Activated CD4-positive, alpha-beta T cell treated with anti-CD3 and anti-CD28 coated beads, Interleukin-2, amount 50 U/mL, for 4 hours (primary cell): ENCODE results near the gene PIGH.
"Not testable (repeated sequence)": the region's sequence is repeated elsewhere in the genome, so short reads cannot be mapped to it uniquely, and the experiment has no call there.

Experiments used
- DNase-seq, 2 experiments: peaks; one replicate each; pipeline ENCODE4 v3.0.0-alpha.2; 2020

The PIGH gene, protein sequence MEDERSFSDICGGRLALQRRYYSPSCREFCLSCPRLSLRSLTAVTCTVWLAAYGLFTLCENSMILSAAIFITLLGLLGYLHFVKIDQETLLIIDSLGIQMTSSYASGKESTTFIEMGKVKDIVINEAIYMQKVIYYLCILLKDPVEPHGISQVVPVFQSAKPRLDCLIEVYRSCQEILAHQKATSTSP

DNA sequence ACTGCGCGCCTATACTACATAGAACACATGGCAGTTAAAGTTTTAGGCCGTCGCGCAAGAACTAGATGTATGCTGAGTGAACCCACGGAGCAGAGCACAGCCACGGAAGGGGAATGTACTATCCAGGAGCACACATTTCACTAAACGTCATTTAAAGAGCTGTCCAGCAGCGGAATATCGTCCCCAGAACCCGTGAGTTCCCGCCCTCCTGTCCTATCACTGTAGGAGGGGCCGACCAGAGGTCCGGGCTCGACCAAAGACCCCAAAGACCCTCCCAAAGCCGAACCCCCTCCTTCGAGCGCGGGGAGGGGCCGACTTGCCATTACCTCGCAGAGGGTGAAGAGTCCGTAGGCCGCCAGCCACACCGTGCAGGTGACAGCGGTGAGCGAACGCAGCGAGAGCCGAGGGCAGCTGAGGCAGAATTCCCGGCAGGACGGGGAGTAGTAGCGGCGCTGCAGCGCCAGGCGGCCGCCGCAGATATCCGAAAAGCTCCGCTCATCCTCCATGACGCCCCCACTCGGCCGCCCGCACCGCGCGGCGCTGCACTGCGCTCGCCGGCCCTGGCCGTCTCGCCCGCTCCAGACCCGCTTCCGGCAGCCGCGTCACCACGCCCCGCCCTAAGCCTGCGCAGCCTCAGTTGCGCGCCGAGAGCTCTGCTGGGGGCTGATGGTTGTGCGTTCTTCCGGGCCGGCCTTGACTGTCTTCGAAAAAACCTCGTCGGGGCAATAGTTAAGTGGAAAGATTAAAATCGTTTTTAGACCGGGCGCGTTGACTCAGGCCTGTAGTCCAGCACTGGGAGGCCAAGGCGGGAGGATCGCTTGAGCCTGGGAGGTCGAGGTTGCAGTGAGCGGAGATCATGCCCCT lies at the start of gene PIGH:
Gene PIGH, minus strand, starts transcription at position 571 of the 864 bp plus-strand sequence. Its CDS starts 65 bp downstream, at position 506.
- DNase-seq = peak; percentile 90 to 93

DNA sequence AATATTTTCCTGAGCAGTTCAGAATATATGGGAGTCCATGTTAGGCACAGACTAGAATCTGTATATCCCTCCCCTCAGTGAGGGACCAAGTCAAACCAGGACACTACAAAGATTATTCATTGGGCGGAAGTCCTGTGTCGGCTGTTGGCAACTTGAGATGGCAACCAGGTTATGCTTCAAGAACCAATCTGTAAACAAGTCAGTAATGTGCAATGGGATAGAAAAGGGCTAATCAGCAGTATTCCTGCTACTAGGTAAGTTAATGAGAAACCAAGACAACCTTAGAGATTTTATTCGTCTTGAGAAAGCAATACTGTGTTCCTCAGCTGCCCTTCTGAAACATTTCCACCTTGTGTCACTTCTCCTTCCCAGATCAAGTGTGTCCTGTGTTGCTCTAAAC lies 46.1 kb upstream of the PIGH start:
- DNase-seq = no peak

DNA sequence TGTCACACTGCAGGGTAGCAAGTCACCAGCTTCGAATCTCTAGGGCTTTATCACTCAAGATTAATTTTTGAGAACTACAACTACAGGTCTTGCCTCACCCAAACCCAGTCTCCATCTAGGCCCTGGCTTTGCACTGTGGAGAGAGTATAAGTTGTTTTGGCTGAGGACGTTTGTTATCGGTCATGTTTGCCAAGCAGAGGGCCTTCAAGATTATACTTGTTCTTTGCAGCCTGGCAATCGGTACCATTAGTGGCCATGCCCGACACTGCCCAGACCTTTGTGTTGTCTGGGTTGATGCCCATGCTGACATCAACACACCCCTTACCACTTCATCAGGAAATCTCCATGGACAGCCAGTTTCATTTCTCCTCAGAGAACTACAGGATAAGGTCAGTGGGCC lies 45.3 kb upstream of the PIGH start:
- no peak for DNase-seq

DNA sequence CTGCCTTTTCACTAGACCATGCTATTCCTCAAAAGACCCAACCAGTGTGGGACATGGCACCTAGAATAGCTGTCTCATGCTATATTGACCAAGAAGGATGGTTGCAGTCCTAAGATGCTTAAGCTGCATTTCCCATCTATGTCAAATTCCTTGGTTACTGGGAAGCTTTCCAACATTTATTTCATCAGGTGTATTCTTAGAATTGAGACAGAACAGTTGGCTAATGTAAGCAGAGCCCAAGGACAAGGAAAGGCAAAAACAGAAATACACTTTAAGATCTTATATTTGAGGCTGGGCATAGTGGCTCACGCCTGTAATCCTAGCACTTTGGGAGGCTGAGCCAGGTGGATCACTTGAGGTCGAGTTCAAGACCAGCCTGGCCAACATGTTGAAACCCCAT lies 44.4 kb upstream of the PIGH start:
- DNase-seq = no peak

DNA sequence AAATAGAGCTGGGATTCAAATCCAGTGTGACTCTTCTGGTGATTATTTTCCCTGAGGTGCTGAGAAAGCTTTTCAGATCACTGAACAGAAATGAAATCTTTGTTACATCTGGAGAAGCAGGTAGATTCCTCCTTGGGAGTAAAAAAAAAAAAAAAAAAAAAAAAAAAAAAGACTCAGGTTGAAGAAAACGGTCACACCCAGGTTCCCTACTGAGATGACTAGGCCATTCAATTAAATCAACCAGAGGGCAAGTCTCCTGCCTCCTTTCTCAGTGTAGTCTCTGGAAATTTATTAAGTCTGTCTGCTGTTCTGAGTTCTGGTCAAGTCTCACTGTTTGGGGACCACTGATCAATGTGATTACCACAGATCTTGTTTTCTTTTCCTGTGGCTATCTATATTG lies 43.6 kb upstream of the PIGH start:
- DNase-seq = no peak

DNA sequence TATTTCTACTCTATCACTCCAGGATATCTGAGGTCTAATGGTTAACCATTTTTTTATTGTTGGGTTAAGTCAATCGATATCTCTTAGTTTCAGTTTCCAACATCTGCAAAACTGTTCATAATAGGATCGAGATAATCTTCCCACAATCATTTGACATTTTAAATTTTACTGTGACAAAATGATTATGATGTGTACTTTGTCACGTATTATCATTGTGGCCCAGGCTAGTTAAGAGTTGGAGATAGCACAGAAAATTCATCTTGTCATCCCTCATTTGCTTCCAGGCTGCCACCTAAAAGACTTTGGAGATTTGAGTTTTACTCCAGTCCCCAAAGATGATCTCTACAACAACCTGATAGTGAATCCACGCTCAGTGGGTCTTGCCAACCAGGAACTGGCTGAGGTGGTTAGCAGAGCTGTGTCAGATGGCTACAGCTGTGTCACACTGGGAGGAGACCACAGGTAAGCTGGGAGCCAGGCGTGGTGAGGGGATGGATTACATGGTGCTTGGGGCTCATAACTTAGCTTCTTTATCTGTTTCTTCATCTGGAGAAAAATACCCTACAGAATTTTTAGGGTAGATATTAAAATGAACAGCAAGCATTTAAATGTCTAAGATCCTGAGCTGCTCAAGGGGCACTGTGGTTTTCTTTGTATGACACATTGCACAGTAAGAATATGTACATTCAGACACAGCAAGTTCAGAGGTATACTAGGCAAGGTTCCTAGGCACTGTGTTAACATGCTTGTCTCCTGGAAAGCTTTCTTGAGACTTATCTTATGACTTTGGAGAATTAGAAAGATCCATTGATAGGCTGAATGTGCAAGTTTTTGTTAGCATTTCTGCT lies 42.1 kb upstream of the PIGH start:
- DNase-seq = no peak

DNA sequence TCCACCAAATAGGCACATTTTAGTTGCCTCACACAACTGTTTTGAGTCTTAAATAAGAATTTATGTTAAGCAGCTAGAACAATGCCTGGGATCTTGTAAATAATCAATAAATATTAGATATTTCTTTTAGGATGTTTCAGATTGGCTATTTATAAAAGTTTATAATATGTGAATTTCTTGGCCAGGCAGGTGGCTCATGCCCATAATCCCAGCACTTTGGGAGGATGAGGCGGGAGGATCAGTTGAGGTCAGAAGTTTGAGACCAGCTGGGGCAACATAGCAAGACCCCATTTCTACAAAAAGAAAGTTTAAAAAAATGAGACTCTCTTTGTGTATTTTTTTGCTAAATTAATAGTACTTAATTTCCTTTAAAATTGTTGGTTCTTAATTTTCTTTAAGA lies 41.4 kb upstream of the PIGH start:
- DNase-seq = no peak

DNA sequence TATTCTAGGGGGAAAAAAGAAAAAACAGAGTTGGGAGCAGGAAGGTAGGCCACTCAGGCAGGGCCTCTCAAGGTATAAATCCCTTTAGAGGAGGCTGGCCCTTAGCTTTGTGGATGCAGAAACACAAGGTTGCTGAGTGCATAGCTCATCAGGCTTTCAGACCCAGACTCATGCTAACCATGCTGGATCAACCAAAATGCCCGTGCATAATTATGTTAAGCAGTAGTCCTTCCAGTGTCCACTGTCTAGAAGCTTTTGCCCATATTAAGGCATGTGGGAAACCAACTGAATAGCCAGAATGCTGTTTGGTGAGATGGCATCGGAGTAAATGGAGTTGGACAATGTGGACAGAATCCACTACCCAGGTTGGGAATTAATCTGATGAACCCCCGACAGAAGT lies 38.6 kb upstream of the PIGH start:
- DNase-seq = no peak

DNA sequence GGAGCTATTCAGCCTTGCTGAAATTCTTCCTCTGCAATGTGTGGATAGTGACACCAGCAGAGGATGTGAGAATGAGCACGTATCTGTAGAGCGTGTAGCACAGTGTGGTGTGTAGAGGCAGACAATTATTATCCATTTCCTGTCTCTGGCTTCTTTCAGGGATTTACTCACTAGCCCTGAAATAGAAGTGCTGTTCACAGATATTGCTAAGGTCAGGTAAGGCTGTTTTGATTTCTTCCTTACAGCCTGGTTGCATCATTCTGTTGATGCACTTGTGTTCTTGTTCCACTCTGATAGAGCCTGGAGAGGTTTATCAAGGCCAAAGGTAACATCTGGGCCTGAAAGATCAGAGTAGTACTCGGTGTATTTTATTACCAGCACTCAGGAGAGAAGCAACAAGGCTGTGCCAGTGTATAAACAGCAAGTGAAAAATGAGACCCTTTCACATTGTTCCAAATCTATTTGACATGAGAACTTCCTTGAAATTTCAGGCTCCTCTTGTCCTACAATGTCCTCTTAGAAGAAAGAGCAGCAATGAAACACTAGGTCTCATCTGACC lies 36.4 kb upstream of the PIGH start:
- DNase-seq = no peak

DNA sequence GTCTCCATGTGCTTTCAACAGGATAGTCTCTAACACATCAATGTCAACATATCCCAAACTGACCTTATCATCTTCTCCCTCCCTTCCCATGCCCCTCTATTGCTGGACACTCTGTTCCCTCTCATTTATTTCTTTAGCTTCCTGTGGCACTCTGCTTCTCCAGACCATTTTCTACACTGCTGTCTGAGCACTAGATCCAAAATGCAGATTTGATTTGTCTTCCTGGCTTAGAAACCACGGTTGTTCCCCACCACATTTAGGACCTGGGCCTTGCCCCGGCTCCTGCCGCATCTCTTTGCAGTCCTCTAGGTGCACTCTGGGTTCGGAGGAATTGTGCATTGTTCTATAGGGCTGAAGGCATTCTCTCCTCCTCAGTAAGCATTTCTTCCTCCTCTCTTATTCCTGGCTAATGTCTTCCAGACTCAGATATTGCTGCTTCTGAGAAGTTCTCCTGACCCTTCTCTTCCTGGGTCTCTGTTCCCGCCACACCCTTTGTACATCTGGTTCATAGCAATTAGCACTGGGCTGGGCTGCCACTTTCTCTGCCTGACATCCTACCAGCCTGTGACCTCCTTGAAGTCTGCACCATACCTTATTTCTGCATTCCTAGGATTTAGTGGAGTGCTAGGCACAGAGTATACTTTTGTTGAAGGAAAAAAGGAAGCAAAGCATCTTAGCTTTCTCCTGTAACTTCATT lies 33.5 kb upstream of the PIGH start:
- DNase-seq = no peak

DNA sequence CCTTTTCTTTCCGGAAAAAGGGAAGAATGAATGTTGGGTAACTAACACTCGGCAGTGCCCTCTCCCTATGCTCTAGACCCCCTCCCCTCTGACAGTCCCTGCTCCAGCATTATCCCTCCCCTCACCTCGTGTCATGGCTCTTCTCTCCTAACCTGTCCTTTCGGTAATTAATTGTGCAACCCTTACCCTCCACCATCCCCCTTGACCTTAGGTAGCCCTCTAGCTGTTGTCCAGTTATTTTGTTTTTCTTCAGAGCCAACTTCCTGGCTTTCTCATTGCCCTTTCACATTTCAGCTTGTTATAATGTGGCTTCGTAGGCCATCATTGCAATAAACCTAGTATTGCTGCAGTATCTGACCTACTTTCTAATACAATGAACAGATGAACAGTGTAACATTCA lies 30.9 kb upstream of the PIGH start:
- DNase-seq = no peak

DNA sequence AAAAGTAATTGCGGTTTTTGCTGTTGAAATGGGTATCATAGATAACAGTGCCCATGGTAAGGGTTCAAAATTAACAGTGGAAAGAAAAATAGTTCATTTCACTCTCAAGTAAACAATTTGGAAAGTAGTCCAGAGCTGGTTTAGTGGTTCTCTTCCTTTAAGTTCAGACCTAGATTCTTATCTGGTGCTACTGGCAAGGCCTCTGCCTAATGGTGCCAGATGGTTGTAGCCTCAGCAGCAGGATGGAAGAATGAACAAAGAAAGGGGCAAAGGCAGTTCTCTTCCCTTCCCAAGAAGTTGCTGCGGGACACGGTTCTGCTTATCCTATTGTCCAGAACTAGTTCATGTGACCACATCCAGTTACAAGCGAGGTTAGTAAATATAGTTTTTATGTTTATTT lies 30.1 kb upstream of the PIGH start:
- DNase-seq = no peak

DNA sequence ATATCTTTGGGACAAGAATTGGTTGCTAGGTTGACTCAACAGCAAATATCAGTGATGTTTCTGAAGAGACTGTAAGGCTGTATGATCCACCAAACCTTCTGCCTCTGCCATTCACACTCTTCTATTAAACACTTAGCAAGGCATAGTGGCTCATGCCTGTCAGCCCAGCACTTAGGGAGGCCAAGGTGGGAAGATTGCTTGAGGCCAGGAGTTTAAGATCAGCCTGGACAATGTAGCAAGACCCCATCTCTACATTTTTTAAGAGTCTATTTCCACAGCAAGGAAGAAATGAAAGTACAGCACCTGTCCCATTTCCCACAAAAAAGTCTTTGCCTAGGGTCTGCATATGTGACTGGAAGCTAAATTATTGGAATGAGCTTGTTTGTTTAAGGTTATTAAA lies 27.5 kb upstream of the PIGH start:
- no peak for DNase-seq

DNA sequence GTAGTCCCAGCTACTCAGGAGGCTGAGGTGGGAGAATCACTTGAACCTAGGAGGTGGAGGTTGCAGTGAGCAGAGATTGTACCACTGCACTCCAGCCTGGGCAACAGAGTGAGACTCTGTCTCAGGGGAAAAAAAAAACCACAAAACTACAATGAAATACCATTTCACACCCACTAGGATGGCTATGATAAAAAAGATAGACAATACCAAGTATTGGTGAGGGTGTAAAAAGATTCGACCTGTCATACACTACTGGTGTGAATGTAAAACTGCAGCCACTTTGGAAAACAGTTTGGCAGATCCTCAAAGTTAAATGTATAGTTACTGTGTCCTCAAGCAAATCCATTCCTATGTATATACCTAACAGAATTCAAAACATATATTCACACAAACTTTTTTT lies 26.1 kb upstream of the PIGH start:
- not testable (repeated sequence) for DNase-seq

DNA sequence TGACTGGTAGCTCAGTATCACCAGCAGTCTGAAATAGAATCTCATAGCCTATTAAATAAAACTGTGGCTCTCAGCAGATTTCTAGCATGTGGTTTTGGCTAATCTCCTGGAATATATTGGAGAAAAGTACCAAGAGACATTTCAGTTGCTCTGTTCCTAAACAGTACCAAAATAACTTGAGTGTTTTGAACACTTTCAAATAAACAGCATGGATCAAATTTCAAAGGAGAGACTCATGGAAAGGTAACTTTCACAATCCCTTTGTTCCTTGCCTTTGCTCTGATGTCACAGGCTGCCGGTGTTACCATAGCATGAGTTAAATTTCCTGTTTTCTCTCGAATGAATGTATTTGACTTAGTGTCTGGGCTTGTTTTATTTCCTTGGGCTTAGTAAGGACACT lies 23.0 kb upstream of the PIGH start:
- no peak for DNase-seq

DNA sequence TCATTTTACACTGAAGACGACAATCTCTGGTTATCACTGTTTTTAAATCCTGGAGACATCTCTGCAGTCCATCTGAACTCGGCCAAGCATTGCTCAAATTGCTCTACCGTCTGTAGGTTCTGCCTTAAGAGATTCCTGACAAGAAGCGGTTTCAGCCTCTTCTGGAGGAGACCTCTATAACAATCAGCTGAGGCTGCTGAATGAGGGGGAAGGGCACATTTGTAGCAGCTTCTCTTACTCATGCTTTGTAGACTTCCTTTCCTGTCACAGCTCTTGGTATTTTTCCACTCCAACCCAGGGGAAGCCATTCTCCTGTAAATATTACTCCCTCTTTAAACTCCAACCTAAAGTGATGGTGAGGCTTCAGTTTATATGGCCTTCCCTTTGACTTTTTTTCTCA lies 22.6 kb upstream of the PIGH start:
- no peak for DNase-seq

DNA sequence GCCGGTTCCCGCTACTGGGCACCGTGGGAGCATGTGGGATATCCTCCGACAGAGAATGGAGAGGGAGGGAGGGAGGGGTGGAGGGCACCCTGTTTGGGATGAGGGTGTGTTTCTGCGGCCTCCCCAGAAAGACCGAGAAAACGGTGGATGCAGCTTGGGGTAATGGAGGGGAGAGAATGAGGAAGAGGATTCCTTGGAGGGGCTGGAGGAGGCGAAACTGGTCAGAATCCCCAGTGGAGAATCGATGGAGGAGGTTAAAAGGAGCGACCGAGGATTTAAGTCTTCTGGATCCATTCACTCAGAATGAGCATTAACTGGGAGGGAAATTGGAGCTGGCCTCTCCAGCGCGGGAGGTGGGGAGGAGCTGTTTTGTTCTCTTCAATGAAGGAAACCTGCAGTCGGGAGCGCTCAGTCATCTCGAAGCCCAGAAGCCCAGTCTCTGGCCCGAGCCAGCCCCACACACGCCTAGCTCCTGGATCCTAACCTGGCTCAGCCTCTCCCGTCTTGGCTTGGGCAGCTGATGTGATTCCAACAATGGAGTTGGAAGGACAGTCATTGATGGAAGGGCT lies 20.2 kb upstream of the PIGH start:
- no peak for DNase-seq

DNA sequence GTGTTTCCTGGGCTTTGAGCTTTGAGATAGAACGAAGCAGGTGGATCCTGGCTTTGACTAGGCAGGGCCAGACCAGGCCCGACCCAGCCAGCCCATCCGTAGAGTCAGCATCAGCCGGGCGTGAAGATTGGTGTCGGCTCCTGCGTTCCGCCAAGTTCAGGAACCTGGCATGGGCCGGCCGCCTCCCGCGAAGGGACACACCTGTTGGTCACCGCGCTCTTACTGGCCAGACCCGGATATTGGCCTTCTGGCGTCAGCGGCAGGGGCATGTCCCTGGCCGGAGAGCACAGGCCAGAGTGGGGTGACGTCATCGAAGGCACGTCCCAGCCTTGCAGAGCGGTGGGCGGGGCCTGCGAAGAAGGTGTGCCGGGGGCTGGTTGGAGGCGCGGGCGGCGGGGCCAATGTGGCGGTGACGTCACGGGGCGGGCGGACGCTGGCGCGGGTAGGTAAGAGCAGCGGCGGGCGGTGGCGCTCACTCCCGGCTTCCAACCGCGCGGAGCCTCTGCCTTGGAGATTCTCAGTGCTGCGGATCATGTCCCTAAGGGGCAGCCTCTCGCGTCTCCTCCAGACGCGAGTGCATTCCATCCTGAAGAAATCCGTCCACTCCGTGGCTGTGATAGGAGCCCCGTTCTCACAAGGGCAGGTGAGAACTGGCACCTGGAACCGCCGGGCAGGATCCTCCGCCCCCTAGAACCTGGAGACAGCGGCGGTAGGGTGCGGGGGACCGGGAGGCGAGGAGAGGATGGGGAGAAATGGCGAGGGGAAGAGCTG lies 19.6 kb upstream of the PIGH start, which contains the start of gene ARG2:
Gene ARG2, plus strand, starts transcription at position 475 of the 771 bp plus-strand sequence. Its CDS starts 58 bp downstream, at position 533.
- DNase-seq = peak; percentile 96 to 97

DNA sequence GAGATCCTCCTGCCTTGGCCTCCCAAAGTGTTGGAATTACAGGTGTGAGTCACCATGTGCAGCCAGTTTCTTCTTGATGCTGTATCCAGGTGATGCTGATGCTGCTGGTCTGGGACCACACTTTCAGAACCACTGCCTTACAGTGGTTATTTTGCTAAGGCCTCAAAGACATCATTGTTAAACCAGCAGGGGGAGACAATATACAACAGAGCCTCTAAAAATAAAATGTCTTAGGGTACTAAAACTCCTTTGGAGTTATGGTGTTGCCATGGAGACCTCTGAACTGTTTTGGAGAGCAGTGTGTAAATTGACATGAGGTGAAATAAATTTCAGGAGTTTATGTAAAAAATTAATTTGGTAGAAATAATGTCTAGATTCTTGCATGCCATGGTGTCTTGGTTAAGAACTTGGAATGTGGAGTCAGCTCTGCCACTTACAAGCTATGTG lies 18.6 kb upstream of the PIGH start:
- DNase-seq = no peak

DNA sequence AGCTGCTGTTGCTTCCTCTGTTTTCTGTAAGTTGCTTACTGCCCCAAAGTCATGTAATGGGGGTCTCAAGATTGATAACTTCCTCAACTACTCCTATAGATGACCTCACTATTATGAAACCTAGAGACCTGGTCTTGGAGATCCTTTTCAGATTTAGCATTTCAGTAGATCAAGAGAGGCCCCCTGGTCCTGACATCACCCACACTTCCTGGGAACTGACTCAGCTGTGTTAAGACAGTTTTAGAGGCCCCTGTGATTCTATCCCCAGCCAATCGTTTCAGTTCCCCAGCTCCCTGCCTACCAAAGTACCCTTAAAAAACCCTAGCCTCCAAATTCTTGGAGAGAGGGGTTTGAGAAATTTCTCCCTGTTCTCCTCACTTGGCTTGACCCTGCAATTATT lies 10.4 kb upstream of the PIGH start:
- no peak for DNase-seq

DNA sequence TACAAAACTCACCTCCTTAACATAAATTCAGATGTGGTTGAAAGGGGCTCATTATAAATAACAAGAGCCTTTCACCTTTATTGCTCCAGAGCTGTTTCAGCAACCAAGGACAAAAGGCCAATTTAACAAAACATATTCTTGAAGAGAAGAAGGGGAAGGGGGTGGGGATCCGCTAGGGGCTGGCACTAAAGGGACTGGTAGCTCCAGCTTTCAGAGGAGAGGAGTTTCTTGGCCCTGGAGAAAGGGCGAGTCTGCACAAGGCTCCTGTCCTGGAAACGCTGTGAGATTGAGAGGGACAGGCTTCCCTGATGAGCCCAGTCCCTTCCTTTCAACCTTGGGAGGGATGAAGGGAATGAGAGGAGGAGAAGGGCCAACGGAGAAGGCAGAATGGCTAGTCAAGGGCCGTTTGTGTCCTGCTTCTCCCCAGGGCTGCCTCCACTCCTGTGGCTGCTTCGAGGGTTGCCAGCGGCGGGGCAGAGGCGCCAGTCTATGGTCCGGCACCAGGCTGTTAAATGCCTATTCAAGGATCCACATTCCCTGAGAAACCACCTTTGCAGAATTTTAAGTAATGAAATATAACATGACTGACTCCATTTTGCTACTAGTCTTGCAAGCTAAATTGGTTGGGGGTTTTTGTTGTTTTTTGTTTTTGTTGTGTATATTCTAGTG lies 9.7 kb upstream of the PIGH start:
- DNase-seq = no peak
